A549 (cell line): Measurements from ENCODE around the gene CHCHD5. TPM values are rescaled to one million over a fixed set of nuclear protein-coding genes. Genes with fewer than 3 reads are reported as not detected.

Experiments used
- ATAC-seq, 2 experiments: fragments of 200-7000 bp in 1 of 2; fragments of >200 bp in 1 of 2; cut with Nextera tagmentation in 1 of 2; cut with Tn5 transposase in 1 of 2; 3 replicates each; pipeline versions ENCODE4 v1.8.0 to v1.9.1; 2018 to 2020; ENCODE audit warnings: mild to moderate bottlenecking in 1 of 2, moderate library complexity in 1 of 2
- CTCF ChIA-PET: fragments of 300-600 bp; sonication (Branson Sonifier 250); formaldehyde crosslinking; extraction: SDS; loops from one replicate; lab custom pipeline; 2021; ENCODE audit warnings: antibody characterized with exemption, inconsistent platforms; lab: Yijun Ruan, JAX
- POLR2A ChIA-PET: fragments of 350-600 bp; formaldehyde crosslinking; extraction: SDS; loops from one replicate; lab custom pipeline; 2021; ENCODE audit warnings: antibody characterized with exemption, inconsistent platforms; lab: Yijun Ruan, JAX
- DNase-seq, 2 experiments: peaks; one replicate each; pipeline versions ENCODE4 v3.0.0 to v3.0.0-alpha.2; 2011 to 2016; ENCODE audit warnings: low read depth in 1 of 2, low spot score in 1 of 2
- FAIRE-seq: peaks from 2 replicates; lab custom pipeline; 2011; peaks lifted over from hg19 to GRCh38; lab: Jason Lieb, UNC
- H3K27ac ChIP-seq, 2 experiments: fragments of >200 bp; sonication (Bioruptor Twin); formaldehyde crosslinking; 3 replicates each; pipeline ENCODE4 v1.5.1; 2016 to 2017
- H3K4me1 ChIP-seq: fragments of >200 bp; sonication (Bioruptor Twin); formaldehyde crosslinking; 3 replicates; pipeline ENCODE4 v1.6.1; 2016
- H3K4me2 ChIP-seq: fragments of >200 bp; sonication (Bioruptor Twin); formaldehyde crosslinking; 3 replicates; pipeline ENCODE4 v1.6.1; 2016
- H3K4me3 ChIP-seq: fragments of >200 bp; sonication (Bioruptor Twin); formaldehyde crosslinking; 3 replicates; pipeline ENCODE4 v1.5.1; 2016
- H3K9me3 ChIP-seq: fragments of >200 bp; sonication (Bioruptor Twin); formaldehyde crosslinking; 3 replicates; pipeline ENCODE4 v1.6.1; 2016
- BCL3 ChIP-seq: fragments of >200 bp; sonication (Bioruptor Twin); formaldehyde crosslinking; IDR thresholded peaks from 3 replicates; pipeline ENCODE4 v1.6.1; 2016
- CBX2 ChIP-seq: fragments of 200-600 bp; sonication (generic); IDR thresholded peaks from 2 replicates; pipeline ENCODE4 v1.6.1; 2016; ENCODE audit warnings: low read depth, mild to moderate bottlenecking, borderline replicate concordance
- CBX8 ChIP-seq: fragments of 200-600 bp; sonication (generic); IDR thresholded peaks from 2 replicates; pipeline ENCODE4 v1.6.1; 2016
- CEBPB ChIP-seq, 2 experiments: fragments of >200 bp in 1 of 2; sonication (Bioruptor Twin) in 1 of 2; formaldehyde crosslinking in 1 of 2; IDR thresholded peaks; 2 replicates each; pipeline ENCODE4 v1.6.1; 2012 to 2016
- EHF ChIP-seq: fragments of 250-450 bp; sonication (Bioruptor Pico); IDR thresholded peaks from 2 replicates; pipeline ENCODE4 v1.5.0; 2020; ENCODE audit warnings: mild to moderate bottlenecking
- ESRRA ChIP-seq: fragments of 150-350 bp; IDR thresholded peaks from 2 replicates; pipeline ENCODE4 v1.6.1; 2014; ENCODE audit warnings: mild to moderate bottlenecking, low read length, borderline replicate concordance
- FOSB ChIP-seq: fragments of 250-450 bp; sonication (Bioruptor Pico); IDR thresholded peaks from 2 replicates; pipeline ENCODE4 v1.5.0; 2020; ENCODE audit warnings: mild to moderate bottlenecking, moderate library complexity
- FOXS1 ChIP-seq: fragments of 250-450 bp; sonication (Bioruptor Pico); IDR thresholded peaks from 2 replicates; pipeline ENCODE4 v1.5.0; 2020; ENCODE audit warnings: mild to moderate bottlenecking, moderate library complexity
- GATA3 ChIP-seq: IDR thresholded peaks from 2 replicates; pipeline ENCODE4 v1.6.1; 2012; ENCODE audit warnings: borderline replicate concordance
- HES2 ChIP-seq: fragments of >200 bp; sonication (Bioruptor Twin); formaldehyde crosslinking; IDR thresholded peaks from 2 replicates; pipeline ENCODE4 v1.6.1; 2016
- HOXB13 ChIP-seq: fragments of 250-450 bp; sonication (Bioruptor Pico); IDR thresholded peaks from 2 replicates; pipeline ENCODE4 v1.5.0; 2020; ENCODE audit warnings: low read depth, mild to moderate bottlenecking, moderate library complexity
- HOXB5 ChIP-seq: fragments of 250-450 bp; sonication (Bioruptor Pico); IDR thresholded peaks from 2 replicates; pipeline ENCODE4 v1.5.0; 2020; ENCODE audit warnings: mild to moderate bottlenecking, moderate library complexity
- JUNB ChIP-seq: fragments of >200 bp; sonication (Bioruptor Twin); formaldehyde crosslinking; IDR thresholded peaks from 2 replicates; pipeline ENCODE4 v1.6.1; 2016
- MAX ChIP-seq: IDR thresholded peaks from 2 replicates; pipeline ENCODE4 v1.6.1; 2012
- NPAS2 ChIP-seq: fragments of 250-450 bp; sonication (Bioruptor Pico); IDR thresholded peaks from 2 replicates; pipeline ENCODE4 v1.8.0; 2022; ENCODE audit warnings: mild to moderate bottlenecking, moderate library complexity, borderline replicate concordance
- NR3C1 ChIP-seq: fragments of >200 bp; sonication (Bioruptor Twin); formaldehyde crosslinking; IDR thresholded peaks from 3 replicates; pipeline ENCODE4 v1.6.1; 2017
- PHF8 ChIP-seq: fragments of 200-600 bp; sonication (generic); IDR thresholded peaks from 2 replicates; pipeline ENCODE4 v1.6.1; 2016; ENCODE audit warnings: low read depth, mild to moderate bottlenecking, antibody characterized with exemption, moderate library complexity, borderline replicate concordance
- POLR2A ChIP-seq: IDR thresholded peaks from 2 replicates; pipeline ENCODE4 v1.6.1; 2012; ENCODE audit warnings: mild to moderate bottlenecking, low read length
- POLR2AphosphoS2 ChIP-seq: conservative IDR thresholded peaks from 2 replicates; pipeline ENCODE4 v1.6.1; 2012; ENCODE audit warnings: low read length, improper control_type of control experiment, inconsistent platforms
- RARB ChIP-seq: fragments of 250-450 bp; sonication (Bioruptor Pico); IDR thresholded peaks from 2 replicates; pipeline ENCODE4 v1.8.0; 2021; ENCODE audit warnings: mild to moderate bottlenecking, moderate library complexity
- RNF2 ChIP-seq: fragments of 200-600 bp; sonication (generic); IDR thresholded peaks from 2 replicates; pipeline ENCODE4 v1.6.1; 2016; ENCODE audit warnings: low read depth, mild to moderate bottlenecking, antibody characterized with exemption, moderate library complexity, borderline replicate concordance
- SMC3 ChIP-seq: fragments of >200 bp; sonication (Bioruptor Twin); formaldehyde crosslinking; IDR thresholded peaks from 3 replicates; pipeline ENCODE4 v1.6.1; 2018; ENCODE audit warnings: inconsistent platforms
- TFCP2L1 ChIP-seq: fragments of 250-450 bp; sonication (Bioruptor Pico); IDR thresholded peaks from 2 replicates; pipeline ENCODE4 v1.5.0; 2021; ENCODE audit warnings: mild to moderate bottlenecking
- ZC3H11A ChIP-seq: fragments of 450-650 bp; IDR thresholded peaks from 2 replicates; pipeline ENCODE4 v1.6.1; 2014; ENCODE audit warnings: antibody characterized with exemption, mild to moderate bottlenecking
- WGBS: methylation state at CpG from one replicate; pipeline ENCODE4 v1.1.6; 2017; ENCODE audit errors: missing lambda C conversion rate; 5-methylcytosine and 5-hydroxymethylcytosine counted together
- polyA plus RNA-seq, 4 experiments: library from polyadenylated mRNA; depleted of rRNA in 3 of 4; stranded (reverse); fragments of >200 nt; fragmentation: RNase III in 1 of 4; extraction: RNeasy Plus Mini Kit Qiagen cat#74134 plus additional on column Dnase treatment in 1 of 4; gene quantifications; 2 replicates in 3 of 4; 3 replicates in 1 of 4; pipeline ENCODE4 v1.2.3, GENCODE V29; 2011 to 2017

The CHCHD5 gene
- polyA plus RNA-seq, 2 of the 4 experiments (the other 2 are of a cell fraction), result 15.0 to 61.4 TPM

- TF ChIP-seq JUNB (no peak), MAX (no peak), RNF2 (no peak), HES2 (no peak)
Measured at GRCh38 chr2:112539306-112539705, 45.1 kb upstream of the CHCHD5 start (continued).

GRCh38 chr2:112540906-112541305, 43.5 kb upstream of the CHCHD5 start:
- ChIA-PET CTCF (interaction anchor here (1.3 kb wide), 1 partner anchor 60 kb away, joined by 6 read pairs; no protein-coding TSS in a partner anchor), POLR2A (interaction anchor here (0.7 kb wide), 1 partner anchor 643 kb away, joined by 4 read pairs; no protein-coding TSS in a partner anchor)
- FAIRE-seq (no peak), ATAC-seq (no peak), DNase-seq (no peak)
- WGBS, result 60% methylated on average over 2 of the region's 2 CpGs
- no peak overlapping the region for H3K4me3 ChIP-seq
- no peaks in the 10 kb centered on the region for H3K9me3 ChIP-seq
- peak overlapping the region in 1 of 2 experiments; percentile 96; a peak in 4 of 6 replicates for H3K27ac ChIP-seq
- no peak for TF ChIP-seq TFCP2L1 (CRISPR knock-in tag)
- TF ChIP-seq CEBPB (IDR thresholded peaks at IDR 0.05), result no peak
- TF ChIP-seq ZC3H11A, result no peak
- TF ChIP-seq RNF2, result no peak
- TF ChIP-seq RARB (CRISPR knock-in tag), result no peak
- TF ChIP-seq POLR2AphosphoS2, result no peak
- TF ChIP-seq SMC3, result no peak
- H3K4me2 ChIP-seq, result peak overlapping the region; percentile 82
- H3K4me1 ChIP-seq, result peaks cover 23% of the 10 kb centered on the region; the same call in 2 of the 3 replicates

GRCh38 chr2:112541315-112542122, 42.9 kb upstream of the CHCHD5 start:
- ATAC-seq (peak; percentile 89 to 90), FAIRE-seq (no peak), DNase-seq (peak; percentile 69 to 79)
- TF ChIP-seq BCL3, result 0 out of 3 replicates have a peak, but pooled peaks have one; percentile 21
- TF ChIP-seq NR3C1, result no peak
- TF ChIP-seq GATA3, result peak; percentile 57
- TF ChIP-seq FOSB, result 0 out of 2 replicates have a peak, but pooled peaks have one; percentile 57
- no peak for TF ChIP-seq CBX8
- TF ChIP-seq FOXS1, result peak; percentile 22; the same call in 1 of the 2 replicates
- TF ChIP-seq SMC3, result no peak
- no peak for TF ChIP-seq ESRRA
- peak; percentile 64; the same call in 1 of the 2 replicates for TF ChIP-seq HOXB13 (CRISPR knock-in tag)
- no peak for TF ChIP-seq HOXB5 (CRISPR knock-in tag)
- peak; percentile 32; the same call in 1 of the 2 replicates for TF ChIP-seq PHF8
- no peak for TF ChIP-seq NPAS2 (CRISPR knock-in tag)
- TF ChIP-seq EHF (CRISPR knock-in tag), result no peak
- peak; percentile 52 for TF ChIP-seq POLR2A
- no peak for TF ChIP-seq CBX2
- 24% methylated on average over 31 of the region's 34 CpGs for WGBS
- Histone ChIP-seq H3K27ac (peak overlapping the region; percentile 85 to 96), H3K4me1 (peaks cover 23% of the 10 kb centered on the region; the same call in 2 of the 3 replicates), H3K4me2 (peak overlapping the region; percentile 82), H3K4me3 (peak overlapping the region; percentile 96), H3K9me3 (no peaks in the 10 kb centered on the region)
- ChIA-PET POLR2A (no interaction called here), CTCF (interaction anchor here (1.3 kb wide), 1 partner anchor 61 kb away, joined by 6 read pairs; no protein-coding TSS in a partner anchor)
